ENCODE results near the gene NTHL1.

The NTHL1 gene

GRCh38 chr16:1991135-1991551, 56.5 kb downstream of the NTHL1 start:
- DNase-seq: no peak

- DNase-seq: no peak
Measured at GRCh38 chr16:1990351-1991134, 57.1 kb downstream of the NTHL1 start.

GRCh38 chr16:1990101-1990350, 57.6 kb downstream of the NTHL1 start:
- no peak for DNase-seq
